NCI-H2227 (cell line): ENCODE results near the gene DCTN4.

Source experiments
- DNase-seq: peaks from one replicate; lab custom pipeline; 2025; ENCODE audit not compliant: unreplicated experiment; lab: John Stamatoyannopoulos, UW

DCTN4 gene

GRCh38 chr5:150672237-150672883 is 86.5 kb downstream of the DCTN4 start:
- DNase-seq, result peak; percentile 54

- peak; percentile 54 for DNase-seq
Observed at GRCh38 chr5:150671509-150672236, 87.1 kb downstream of the DCTN4 start.

- DNase-seq, result no peak
Observed at GRCh38 chr5:150670948-150671310, 87.9 kb downstream of the DCTN4 start.

GRCh38 chr5:150670275-150670947 is 88.4 kb downstream of the DCTN4 start:
- DNase-seq, result no peak

GRCh38 chr5:150665044-150665443 is 93.8 kb downstream of the DCTN4 start:
- no peak for DNase-seq

- DNase-seq, result no peak
Observed at GRCh38 chr5:150663936-150664335, 94.9 kb downstream of the DCTN4 start.

- no peak for DNase-seq
Observed at GRCh38 chr5:150662731-150663516, 95.9 kb downstream of the DCTN4 start.

- DNase-seq, result no peak
Observed at GRCh38 chr5:150661821-150662596, 96.8 kb downstream of the DCTN4 start.

GRCh38 chr5:150661086-150661485 is 97.7 kb downstream of the DCTN4 start, which contains the start of gene MYOZ3:
Gene MYOZ3, plus strand, starts transcription at chr5:150661251. Its CDS starts 1,691 bp downstream, at chr5:150662942.
- no peak for DNase-seq

- no peak for DNase-seq
Observed at GRCh38 chr5:150660108-150660831, 98.5 kb downstream of the DCTN4 start.

GRCh38 chr5:150659360-150660107 is 99.3 kb downstream of the DCTN4 start:
- no peak for DNase-seq

GRCh38 chr5:150658699-150659265 is 100.0 kb downstream of the DCTN4 start:
- DNase-seq, result no peak
